Right kidney (tissue), 1 donor: ENCODE data around the gene CYP1A1.
A peak's percentile ranks its signal among the peaks of the same experiment; 100 is the strongest.
"Not testable (repeated sequence)": the region's sequence is repeated elsewhere in the genome, so short reads cannot be mapped to it uniquely, and the experiment has no call there.

Experiments
- DNase-seq: peaks from one replicate; pipeline ENCODE4 v3.0.0-alpha.2; 2016

CYP1A1 gene

GRCh38 chr15:74738239-74738638 lies 12.9 kb upstream of the CYP1A1 start:
- DNase-seq: not testable (repeated sequence)

GRCh38 chr15:74735305-74735704 lies 10.0 kb upstream of the CYP1A1 start:
- no peak for DNase-seq

- no peak for DNase-seq
Observed at GRCh38 chr15:74733269-74733668, 7.9 kb upstream of the CYP1A1 start.

- DNase-seq: no peak
Observed at GRCh38 chr15:74732846-74733245, 7.5 kb upstream of the CYP1A1 start.

GRCh38 chr15:74730619-74731316 lies 5.4 kb upstream of the CYP1A1 start:
- no peak for DNase-seq

GRCh38 chr15:74729372-74729771 lies 4.0 kb upstream of the CYP1A1 start:
- DNase-seq: not testable (repeated sequence)

- not testable (repeated sequence) for DNase-seq
Observed at GRCh38 chr15:74728699-74729098, 3.4 kb upstream of the CYP1A1 start.

GRCh38 chr15:74727727-74728126 lies 2.4 kb upstream of the CYP1A1 start:
- DNase-seq: no peak

GRCh38 chr15:74726774-74727164 lies 1.4 kb upstream of the CYP1A1 start:
- peak; percentile 1 for DNase-seq

- DNase-seq: peak; percentile 35
Observed at GRCh38 chr15:74725845-74726773, 781 bp upstream of the CYP1A1 start.

GRCh38 chr15:74724570-74725224 lies 631 bp downstream of the CYP1A1 start:
- no peak for DNase-seq

GRCh38 chr15:74723754-74724334 lies 1.5 kb downstream of the CYP1A1 start:
- DNase-seq: peak; percentile 33

GRCh38 chr15:74723187-74723586 lies 2.1 kb downstream of the CYP1A1 start:
- no peak for DNase-seq

GRCh38 chr15:74722591-74722990 lies 2.7 kb downstream of the CYP1A1 start:
- no peak for DNase-seq

- DNase-seq: no peak
Observed at GRCh38 chr15:74716651-74717050, 8.7 kb downstream of the CYP1A1 start.

GRCh38 chr15:74712311-74712710 lies 13.0 kb downstream of the CYP1A1 start:
- no peak for DNase-seq

- no peak for DNase-seq
Observed at GRCh38 chr15:74710319-74711094, 14.8 kb downstream of the CYP1A1 start.

GRCh38 chr15:74709892-74710291 lies 15.4 kb downstream of the CYP1A1 start:
- no peak for DNase-seq

GRCh38 chr15:74709011-74709410 lies 16.3 kb downstream of the CYP1A1 start:
- DNase-seq: no peak

- no peak for DNase-seq
Observed at GRCh38 chr15:74696808-74697207, 28.5 kb downstream of the CYP1A1 start.

GRCh38 chr15:74696398-74696729 lies 29.0 kb downstream of the CYP1A1 start:
- DNase-seq: no peak
